ENCODE results near the gene ZBTB25.
"Not testable (repeated sequence)": the region's sequence is repeated elsewhere in the genome, so short reads cannot be mapped to it uniquely, and the experiment has no call there.

Gene ZBTB25

DNA sequence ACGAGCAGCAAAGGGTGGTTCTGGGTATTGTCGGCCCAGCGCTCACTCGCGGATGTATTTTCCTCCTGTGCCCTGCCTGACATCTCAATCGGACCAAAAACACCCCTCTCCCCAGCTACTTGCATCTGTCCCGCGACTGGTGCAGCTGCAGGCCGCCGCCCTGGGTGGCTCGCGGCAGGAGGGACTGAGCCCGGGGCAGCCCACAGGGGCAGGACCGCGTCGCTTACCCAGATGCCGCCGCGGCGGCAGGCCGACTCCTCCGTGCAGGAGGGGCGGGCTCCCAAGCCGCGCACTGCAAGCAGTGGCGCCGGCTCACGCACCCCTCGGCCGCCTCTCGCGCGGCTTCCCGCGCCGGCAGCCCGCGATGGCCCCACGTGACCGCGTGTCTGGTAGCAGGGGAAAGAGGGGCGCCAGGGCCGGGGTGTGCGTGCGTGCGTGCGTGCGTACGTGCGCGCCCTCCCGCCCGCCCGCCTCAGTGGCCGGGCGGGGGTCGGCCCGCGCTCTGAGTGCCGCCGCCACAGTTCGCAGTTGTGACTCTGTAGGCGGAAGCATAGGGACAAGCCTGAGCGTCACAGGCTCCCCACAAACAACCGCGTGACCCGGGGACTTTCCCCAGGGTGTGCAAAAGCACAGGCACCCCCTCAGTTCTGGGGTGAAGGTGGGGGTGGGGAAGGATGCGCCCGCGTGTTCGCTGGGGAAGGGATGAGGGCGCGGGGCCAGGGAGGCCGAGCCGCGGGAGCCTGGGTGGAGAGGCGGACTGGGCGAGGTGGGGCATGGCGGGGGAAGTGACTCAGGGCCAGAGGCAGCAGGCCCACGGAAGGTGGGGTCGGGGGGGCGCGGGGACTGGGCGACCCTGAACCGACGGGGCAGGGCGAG is at the start of gene ZBTB25:
Gene ZBTB25, minus strand, starts transcription at position 405 of the 876 bp plus-strand sequence. CDS start 13,305 bp downstream, outside the sequence.
- FAIRE-seq, result no peak

DNA sequence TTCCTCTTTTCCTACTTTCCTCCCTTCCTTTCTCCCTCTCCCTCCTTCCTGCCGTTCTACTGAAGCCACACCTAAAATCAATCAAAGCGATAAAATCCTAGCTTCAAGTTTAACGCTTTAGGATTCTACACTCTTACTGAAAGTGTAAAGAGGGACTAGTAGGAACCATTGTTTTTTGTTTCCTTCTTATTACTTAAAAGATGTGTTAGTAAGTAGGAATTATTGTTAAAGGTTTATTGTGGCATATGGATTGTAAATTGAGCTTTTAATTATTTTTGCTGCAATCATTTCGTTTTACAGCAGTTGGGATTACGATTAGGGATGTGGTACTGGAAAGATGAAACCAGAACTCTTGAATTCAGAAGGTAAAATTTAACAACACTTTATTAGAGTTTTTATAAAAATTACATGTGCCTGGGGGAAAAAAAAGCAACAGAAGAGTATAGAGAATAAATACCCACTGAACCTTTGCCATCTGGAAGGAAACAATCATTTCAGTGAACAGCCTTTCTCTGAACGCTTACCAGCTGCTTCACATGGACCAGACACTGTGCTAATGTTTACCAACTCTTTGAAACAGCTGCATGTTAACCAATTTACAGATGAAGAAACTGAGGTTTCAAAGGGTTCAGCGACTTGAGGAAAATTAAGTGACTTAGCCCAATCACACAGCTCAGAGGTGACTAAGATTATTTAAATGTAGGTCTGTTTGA is 47.1 kb upstream of the ZBTB25 start:
- FAIRE-seq, result no peak

- FAIRE-seq, result no peak
Measured at GRCh38 chr14:64549791-64550620, 46.4 kb upstream of the ZBTB25 start, which contains the start of gene PPP1R36. Gene PPP1R36, plus strand, starts transcription at chr14:64549961. Its CDS starts 37 bp downstream, at chr14:64549998.

DNA sequence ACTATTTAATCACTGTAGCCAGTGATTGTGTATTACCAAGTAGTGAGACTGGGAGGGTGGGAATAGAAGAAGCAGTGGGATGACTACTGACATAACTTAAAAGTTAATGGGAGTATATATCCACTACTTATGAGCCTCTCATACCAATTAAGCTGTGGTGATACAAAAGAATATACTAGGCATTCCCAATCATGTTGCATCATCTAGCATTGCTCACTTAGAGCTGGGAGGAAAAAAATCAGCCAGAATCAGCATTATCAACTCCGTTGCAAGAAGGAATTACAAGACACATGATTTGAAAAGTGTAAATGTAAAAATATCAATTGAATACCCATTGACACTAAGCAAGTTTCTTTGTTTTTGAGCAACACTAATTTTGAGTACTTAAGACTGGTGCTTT is 45.4 kb upstream of the ZBTB25 start:
- no peak for FAIRE-seq

GRCh38 chr14:64544607-64545312 is 41.1 kb upstream of the ZBTB25 start:
- FAIRE-seq, result no peak

- FAIRE-seq, result no peak
Measured at GRCh38 chr14:64542836-64543201, 39.2 kb upstream of the ZBTB25 start.

DNA sequence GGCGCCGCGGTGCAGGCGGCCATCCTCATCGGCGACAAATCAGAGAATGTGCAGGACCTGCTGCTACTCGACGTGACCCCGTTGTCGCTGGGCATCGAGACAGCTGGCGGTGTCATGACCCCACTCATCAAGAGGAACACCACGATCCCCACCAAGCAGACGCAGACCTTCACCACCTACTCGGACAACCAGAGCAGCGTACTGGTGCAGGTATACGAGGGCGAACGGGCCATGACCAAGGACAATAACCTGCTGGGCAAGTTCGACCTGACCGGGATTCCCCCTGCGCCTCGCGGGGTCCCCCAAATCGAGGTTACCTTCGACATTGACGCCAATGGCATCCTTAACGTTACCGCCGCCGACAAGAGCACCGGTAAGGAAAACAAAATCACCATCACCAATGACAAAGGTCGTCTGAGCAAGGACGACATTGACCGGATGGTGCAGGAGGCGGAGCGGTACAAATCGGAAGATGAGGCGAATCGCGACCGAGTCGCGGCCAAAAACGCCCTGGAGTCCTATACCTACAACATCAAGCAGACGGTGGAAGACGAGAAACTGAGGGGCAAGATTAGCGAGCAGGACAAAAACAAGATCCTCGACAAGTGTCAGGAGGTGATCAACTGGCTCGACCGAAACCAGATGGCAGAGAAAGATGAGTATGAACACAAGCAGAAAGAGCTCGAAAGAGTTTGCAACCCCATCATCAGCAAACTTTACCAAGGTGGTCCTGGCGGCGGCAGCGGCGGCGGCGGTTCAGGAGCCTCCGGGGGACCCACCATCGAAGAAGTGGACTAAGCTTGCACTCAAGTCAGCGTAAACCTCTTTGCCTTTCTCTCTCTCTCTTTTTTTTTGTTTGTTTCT is 38.6 kb upstream of the ZBTB25 start:
- no peak for FAIRE-seq

DNA sequence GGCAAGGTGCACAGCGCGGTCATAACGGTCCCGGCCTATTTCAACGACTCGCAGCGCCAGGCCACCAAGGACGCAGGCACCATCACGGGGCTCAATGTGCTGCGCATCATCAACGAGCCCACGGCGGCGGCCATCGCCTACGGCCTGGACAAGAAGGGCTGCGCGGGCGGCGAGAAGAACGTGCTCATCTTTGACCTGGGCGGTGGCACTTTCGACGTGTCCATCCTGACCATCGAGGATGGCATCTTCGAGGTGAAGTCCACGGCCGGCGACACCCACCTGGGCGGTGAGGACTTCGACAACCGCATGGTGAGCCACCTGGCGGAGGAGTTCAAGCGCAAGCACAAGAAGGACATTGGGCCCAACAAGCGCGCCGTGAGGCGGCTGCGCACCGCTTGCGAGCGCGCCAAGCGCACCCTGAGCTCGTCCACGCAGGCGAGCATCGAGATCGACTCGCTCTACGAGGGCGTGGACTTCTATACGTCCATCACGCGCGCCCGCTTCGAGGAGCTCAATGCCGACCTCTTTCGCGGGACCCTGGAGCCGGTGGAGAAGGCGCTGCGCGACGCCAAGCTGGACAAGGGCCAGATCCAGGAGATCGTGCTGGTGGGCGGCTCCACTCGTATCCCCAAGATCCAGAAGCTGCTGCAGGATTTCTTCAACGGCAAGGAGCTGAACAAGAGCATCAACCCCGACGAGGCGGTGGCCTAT is 37.8 kb upstream of the ZBTB25 start:
- FAIRE-seq, result no peak

DNA sequence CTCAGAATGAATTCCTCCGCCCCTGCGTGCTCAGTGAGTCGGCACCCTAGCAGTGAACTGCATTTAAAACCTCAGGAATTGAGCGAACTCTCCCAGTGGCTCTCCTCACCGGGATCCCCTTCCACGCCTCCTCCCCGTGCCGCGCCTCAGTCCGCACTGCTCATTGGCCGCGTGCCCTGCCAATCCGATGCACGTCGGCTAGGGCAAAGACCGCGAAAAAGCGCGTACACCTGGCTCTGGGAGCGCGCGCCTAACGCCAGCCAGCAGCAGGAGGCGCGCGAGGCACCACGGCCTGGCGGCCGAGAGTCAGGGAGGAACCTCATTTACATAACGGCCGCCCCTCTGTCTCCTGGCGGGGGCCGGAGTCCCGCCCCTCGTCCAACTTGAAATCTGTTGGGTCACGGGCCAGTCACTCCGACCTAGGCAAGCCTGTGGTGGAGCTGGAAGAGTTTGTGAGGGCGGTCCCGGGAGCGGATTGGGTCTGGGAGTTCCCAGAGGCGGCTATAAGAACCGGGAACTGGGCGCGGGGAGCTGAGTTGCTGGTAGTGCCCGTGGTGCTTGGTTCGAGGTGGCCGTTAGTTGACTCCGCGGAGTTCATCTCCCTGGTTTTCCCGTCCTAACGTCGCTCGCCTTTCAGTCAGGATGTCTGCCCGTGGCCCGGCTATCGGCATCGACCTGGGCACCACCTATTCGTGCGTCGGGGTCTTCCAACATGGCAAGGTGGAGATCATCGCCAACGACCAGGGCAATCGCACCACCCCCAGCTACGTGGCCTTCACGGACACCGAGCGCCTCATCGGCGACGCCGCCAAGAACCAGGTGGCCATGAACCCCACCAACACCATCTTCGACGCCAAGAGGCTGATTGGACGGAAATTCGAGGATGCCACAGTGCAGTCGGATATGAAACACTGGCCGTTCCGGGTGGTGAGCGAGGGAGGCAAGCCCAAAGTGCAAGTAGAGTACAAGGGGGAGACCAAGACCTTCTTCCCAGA is 36.9 kb upstream of the ZBTB25 start, which contains the start of gene HSPA2:
Gene HSPA2, plus strand, starts transcription at position 534 of the 995 bp plus-strand sequence. Its CDS starts 109 bp downstream, at position 643.
- peak; percentile 55 for FAIRE-seq

- no peak for FAIRE-seq
Measured at GRCh38 chr14:64536488-64537245, 33.0 kb upstream of the ZBTB25 start.

- FAIRE-seq, result no peak
Measured at GRCh38 chr14:64531567-64531966, 27.9 kb upstream of the ZBTB25 start.

- no peak for FAIRE-seq
Measured at GRCh38 chr14:64525354-64525753, 21.7 kb upstream of the ZBTB25 start.

- no peak for FAIRE-seq
Measured at GRCh38 chr14:64522591-64523355, 19.1 kb upstream of the ZBTB25 start.

GRCh38 chr14:64520699-64521098 is 17.1 kb upstream of the ZBTB25 start:
- FAIRE-seq, result peak; percentile 3

DNA sequence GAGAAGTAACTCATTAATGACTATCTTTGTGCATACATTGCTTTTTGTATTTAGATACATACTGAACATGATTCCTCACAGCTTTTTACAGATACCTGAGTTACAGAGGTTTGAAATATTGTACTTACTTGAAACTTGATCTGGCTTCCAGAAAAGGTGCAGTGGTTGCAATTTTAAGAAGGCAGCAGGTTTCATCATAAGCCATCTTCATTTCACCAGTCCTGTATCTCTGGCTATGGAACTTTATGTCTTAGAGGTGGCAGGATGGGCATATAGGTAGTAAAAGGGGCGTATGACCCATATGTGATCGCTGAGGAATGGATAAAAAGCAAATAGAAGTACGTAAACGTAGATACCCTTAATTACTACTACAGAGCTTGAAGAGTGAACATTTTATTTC is 14.6 kb upstream of the ZBTB25 start:
- FAIRE-seq, result no peak

- FAIRE-seq, result not testable (repeated sequence)
Measured at GRCh38 chr14:64517667-64518066, 14.0 kb upstream of the ZBTB25 start.

- FAIRE-seq, result no peak
Measured at GRCh38 chr14:64516969-64517368, 13.3 kb upstream of the ZBTB25 start.

DNA sequence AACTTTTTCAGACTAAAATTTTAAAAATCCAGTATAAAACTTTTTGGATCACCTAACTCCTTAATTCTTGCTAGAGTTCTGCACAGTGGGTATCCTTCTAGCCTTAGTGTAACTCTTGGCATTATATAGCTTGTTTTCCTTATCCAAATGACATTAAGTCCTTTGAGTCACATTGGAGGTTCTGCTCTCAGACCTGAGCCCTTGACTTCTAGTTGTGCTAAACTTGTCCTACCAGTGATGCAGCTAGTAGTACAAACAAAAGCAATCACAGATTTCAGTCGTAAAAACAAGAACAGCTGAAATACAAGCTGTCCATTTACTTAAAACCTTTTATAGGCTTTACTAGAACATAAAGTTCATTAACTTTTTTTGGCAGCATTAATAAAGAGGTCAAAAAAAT is 11.4 kb upstream of the ZBTB25 start:
- no peak for FAIRE-seq
